ENCODE measurements around the gene B3GNT5.

B3GNT5 gene

DNA sequence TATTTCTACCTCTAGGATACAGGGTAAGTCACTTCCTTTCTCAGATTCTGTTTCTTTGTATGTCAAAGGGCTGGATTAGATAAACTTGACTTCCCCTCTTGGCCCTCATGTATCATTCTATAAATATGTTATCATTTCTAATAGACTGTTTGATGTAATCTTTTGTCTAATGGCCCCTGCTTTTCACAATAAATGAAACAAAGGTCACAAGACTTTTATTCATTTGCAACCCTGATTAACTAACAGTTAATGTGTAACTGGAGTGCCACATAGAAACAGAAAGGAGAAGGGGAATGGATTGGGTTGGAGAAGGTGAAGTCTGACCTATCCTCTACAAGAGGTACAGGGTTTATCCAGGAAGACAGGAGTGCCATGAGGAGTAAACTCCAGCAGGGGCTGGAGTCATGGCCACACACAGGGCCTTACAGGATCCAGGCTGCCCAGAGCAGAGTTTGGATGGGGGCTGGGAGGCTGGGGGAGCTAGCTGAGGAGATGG lies 8.0 kb upstream of the B3GNT5 start:
- TF ChIP-seq, protein P1, sequence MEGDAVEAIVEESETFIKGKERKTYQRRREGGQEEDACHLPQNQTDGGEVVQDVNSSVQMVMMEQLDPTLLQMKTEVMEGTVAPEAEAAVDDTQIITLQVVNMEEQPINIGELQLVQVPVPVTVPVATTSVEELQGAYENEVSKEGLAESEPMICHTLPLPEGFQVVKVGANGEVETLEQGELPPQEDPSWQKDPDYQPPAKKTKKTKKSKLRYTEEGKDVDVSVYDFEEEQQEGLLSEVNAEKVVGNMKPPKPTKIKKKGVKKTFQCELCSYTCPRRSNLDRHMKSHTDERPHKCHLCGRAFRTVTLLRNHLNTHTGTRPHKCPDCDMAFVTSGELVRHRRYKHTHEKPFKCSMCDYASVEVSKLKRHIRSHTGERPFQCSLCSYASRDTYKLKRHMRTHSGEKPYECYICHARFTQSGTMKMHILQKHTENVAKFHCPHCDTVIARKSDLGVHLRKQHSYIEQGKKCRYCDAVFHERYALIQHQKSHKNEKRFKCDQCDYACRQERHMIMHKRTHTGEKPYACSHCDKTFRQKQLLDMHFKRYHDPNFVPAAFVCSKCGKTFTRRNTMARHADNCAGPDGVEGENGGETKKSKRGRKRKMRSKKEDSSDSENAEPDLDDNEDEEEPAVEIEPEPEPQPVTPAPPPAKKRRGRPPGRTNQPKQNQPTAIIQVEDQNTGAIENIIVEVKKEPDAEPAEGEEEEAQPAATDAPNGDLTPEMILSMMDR (IDR thresholded peaks at IDR 0.05; ENCODE audit: low read depth, low read length), result no peak
- no peak overlapping the region for H3K4me3 ChIP-seq (replicated peaks in 1 of 2; ENCODE audit: low read depth in 2 of 2, low read length in 2 of 2)
- no peak for DNase-seq (ENCODE audit: low read depth in 2 of 2)

DNA sequence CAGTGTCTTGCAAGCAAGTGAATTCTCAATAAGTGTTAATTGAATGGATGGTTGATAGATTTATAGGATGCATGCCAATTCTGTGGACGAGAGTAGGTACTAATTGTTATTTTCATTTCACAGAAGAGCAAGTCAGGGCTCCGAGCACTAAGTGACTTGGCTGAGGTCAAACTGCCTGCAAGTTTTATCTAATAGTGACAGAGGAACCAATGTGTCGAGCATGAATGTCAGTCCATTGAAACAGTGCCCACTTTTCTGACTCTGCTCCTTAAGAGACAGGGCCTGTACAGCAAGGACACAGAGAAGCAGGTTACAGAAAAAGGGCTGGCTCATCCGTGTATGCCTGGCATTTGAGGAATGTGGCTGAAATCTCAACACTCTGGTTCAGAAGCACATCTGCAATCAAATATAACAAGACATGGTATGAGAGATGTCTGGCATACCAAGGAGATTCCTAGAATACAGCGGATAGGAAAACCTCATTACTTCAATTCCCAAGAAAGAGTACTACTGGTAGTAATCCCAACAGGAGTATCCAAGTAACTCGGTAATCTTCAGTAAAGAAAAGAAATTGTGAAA lies 6.0 kb upstream of the B3GNT5 start:
- no peak overlapping the region for H3K4me3 ChIP-seq (replicated peaks in 1 of 2; ENCODE audit: low read depth in 2 of 2, low read length in 2 of 2)
- DNase-seq (ENCODE audit: low read depth in 2 of 2), result peak in 1 of 2 donors; percentile 34
- TF ChIP-seq, protein P1 (IDR thresholded peaks at IDR 0.05; ENCODE audit: low read depth, low read length), result no peak

DNA sequence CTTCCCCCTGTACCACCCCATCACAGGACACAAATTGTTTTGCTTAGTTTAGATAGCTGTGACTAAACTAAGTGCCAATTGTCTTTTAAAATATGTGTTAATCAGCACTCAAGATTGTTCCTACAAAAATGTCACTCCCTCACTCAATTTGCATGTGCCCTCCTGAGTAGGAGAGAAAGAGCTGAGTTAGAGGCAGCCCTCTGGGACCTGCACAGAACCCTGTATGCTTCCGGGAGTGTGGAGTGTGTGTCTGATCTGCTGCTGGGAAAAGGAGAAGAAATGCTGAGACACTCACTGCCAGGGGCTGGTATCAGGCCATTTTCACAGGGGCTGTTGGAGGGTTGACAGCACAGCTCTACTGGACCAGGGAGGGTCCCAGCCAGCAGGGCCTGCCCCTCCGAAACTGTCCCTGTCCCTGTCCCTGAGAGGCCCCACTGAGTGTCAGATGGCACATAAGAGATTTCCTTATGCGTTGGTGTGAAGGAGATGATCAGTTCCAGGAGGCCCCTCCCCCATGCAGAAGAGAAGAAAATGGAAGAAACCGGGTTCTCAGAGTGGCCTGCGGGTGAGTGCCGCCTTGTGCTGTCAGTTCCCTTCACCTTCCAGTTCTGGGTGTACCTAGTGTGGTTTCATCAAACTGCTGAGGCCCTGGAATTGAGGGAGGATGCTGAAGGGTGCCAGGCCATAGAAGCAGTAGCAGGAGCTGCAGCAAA lies 3.9 kb upstream of the B3GNT5 start:
- H3K4me3 ChIP-seq (replicated peaks in 1 of 2; ENCODE audit: low read depth in 2 of 2, low read length in 2 of 2), result no peak overlapping the region
- TF ChIP-seq, protein P1 (IDR thresholded peaks at IDR 0.05; ENCODE audit: low read depth, low read length), result no peak
- no peak for DNase-seq (ENCODE audit: low read depth in 2 of 2)

DNA sequence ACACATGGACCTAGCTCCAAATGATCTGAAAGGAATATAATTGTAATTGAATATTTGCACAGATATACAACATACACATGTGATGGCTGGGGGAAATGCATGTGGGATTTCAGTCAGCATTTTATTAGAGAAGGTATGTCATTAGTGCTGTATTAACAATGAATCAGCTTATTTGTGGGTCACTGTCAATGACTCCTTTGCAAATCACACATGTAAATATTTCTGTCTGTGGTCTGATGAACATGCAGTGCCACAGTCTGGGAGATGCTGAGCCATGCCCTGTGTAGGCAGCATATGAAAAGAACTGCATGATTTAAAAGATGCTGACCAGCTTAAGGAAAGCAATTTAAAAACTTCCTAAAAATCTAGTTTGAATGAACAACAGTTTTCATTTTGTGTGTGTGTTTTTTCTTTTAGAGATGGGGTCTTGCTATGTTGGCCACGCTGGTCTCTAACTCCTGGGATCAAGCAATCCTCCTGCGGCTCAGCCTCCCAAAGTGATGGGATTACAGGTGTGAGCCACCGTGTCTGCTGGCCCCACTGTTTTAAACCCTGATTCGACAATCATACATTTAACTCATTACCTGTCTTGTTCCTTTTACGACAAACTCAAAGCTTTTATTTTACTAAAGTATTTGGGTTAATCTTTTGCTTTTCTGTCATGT lies 803 bp upstream of the B3GNT5 start:
- no peak for DNase-seq (ENCODE audit: low read depth in 2 of 2)
- TF ChIP-seq, protein P1 (IDR thresholded peaks at IDR 0.05; ENCODE audit: low read depth, low read length), result no peak
- H3K4me3 ChIP-seq (replicated peaks in 1 of 2; ENCODE audit: low read depth in 2 of 2, low read length in 2 of 2), result no peak overlapping the region

DNA sequence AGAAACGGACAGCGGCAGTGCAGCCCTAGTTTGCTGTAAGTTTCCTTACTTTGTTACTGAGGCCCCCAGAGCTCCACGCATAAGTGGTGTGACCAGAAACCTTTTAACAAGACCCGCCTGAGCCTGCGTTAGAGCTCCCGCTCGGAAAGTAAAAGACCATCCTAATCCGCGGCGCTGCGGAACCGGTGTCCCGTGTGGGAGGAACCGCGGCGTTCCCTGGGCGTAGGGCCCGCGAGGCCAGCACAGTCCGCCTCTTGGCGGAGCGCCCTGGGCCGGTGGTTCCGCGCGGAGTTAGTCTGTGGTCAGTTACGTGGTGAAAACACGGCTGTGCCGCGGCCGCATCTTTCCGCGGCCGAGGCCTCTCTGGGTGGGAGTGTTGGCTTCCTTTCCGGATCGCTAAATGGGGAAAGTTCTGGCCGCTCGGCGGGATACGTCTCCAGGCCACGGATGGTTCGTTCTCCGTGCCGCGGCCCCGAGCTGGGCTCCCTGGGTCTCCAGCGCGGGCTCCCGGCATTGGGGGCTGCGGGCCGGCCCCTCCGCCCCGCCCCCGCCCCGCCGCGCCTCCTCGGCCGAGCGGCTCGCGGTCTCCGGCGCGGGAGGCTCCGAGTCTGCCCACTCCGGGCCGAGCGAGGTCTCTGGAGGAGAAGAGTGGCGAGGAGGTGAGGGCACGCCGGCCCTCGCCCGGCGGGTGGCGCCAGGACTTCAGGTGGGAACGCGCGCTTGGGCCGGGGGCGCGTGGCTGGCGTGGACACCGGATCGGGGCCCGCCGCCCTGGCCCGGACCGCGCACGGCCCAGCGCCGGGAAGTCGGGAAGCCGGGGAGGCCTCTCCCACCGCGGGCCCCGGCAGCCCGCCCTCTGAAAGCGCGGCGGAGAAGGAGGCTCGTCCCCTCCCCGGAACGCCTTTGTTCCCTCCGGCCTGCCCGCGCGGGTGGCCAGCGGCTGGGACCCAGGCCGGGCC lies 754 bp downstream of the B3GNT5 start:
- DNase-seq (ENCODE audit: low read depth in 2 of 2), result peak; percentile 73 to 76
- TF ChIP-seq, protein P1 (IDR thresholded peaks at IDR 0.05; ENCODE audit: low read depth, low read length), result no peak
- H3K4me3 ChIP-seq (replicated peaks in 1 of 2; ENCODE audit: low read depth in 2 of 2, low read length in 2 of 2), result peak overlapping the region; percentile 80 to 83
